Measurements from ENCODE around the gene DYNC2LI1.
"Not testable (repeated sequence)": the region's sequence is repeated elsewhere in the genome, so short reads cannot be mapped to it uniquely, and the experiment has no call there.

The DYNC2LI1 gene

DNA sequence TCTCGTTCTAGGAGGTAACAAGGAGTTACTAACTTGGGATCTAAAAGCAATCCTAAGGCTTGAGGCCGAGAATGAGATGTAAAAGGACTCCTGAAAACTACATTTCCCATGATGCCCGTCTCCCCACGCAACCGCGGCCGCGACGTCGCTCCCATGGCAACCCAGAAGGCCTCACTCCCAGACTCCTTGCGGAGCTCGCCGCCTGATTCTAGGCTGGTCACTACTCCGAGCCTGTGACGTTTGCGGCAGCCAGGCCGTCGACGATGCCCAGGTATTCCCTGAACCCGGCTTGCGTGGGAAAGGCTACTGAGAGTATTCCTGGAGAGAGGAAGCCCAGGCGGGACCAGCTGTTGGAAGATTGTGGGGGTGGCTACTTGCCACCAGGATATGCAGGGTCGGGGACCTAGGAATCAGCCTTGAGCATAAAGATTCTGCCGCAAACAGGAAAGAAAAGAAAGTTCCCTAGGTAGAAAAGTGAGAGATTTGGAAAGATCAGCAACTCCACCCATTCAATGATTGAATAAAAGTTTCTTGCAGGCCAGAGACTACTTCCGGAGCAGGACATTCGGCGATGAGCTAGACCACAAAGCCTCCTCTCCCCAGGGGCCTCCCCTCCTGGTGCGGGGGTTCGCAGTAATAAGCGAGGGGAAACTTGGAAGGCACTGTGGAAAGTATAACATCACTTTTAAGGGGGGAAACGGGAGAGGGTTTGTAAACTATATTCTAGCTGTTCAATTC, at the start of gene DYNC2LI1:
Gene DYNC2LI1 (plus strand): TSS at position 164 of the 738 bp plus-strand sequence. CDS start 100 bp downstream, at position 264.
- TF ChIP-seq, protein P1, sequence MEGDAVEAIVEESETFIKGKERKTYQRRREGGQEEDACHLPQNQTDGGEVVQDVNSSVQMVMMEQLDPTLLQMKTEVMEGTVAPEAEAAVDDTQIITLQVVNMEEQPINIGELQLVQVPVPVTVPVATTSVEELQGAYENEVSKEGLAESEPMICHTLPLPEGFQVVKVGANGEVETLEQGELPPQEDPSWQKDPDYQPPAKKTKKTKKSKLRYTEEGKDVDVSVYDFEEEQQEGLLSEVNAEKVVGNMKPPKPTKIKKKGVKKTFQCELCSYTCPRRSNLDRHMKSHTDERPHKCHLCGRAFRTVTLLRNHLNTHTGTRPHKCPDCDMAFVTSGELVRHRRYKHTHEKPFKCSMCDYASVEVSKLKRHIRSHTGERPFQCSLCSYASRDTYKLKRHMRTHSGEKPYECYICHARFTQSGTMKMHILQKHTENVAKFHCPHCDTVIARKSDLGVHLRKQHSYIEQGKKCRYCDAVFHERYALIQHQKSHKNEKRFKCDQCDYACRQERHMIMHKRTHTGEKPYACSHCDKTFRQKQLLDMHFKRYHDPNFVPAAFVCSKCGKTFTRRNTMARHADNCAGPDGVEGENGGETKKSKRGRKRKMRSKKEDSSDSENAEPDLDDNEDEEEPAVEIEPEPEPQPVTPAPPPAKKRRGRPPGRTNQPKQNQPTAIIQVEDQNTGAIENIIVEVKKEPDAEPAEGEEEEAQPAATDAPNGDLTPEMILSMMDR (IDR thresholded peaks at IDR 0.05; ENCODE audit: low read depth, low read length): no peak
- H3K4me3 ChIP-seq (ENCODE audit: low read depth, low read length): peak within 1 kb of the TSS; percentile 79

DNA sequence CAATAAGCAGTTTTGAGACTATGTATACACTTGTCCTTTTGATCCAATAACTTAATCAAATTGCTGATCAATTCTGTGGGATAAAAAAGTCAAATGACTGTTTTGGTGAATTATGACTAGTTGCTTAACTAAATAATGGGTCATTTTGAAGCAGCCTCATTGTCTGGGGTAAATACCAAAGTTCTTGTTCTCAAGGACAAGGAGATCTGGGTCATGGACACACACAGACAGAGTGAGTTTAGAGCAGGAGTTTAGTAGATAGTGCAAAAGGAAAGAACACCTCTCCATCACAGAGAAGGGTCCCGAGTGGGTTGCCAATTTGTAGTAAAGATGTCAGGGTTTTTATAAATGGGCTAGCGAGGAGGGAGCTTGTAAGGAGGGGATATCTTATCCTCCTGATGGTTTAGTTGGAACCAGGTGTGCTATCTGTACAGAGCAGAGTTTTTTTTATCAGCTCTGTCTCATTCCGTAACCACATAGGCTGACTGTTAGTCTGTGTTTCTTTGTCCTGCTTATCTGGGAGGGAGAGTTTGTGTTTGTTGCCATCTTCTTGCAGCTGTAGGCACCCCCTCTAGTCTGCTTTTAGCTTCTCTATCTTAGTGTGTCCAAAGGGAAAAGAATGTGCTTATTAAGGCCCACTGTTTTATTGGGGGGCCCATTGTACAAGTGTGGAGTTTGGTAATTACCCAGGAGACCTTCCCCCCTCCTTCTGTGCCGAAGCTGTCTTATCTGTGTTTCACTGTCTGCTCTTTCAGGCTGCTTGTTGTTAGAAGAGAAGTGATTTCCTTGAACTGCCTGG, 48.9 kb upstream of the DYNC2LI1 start:
- TF ChIP-seq, protein P1 (IDR thresholded peaks at IDR 0.05; ENCODE audit: low read depth, low read length): no peak
- no peak overlapping the region for H3K4me3 ChIP-seq (ENCODE audit: low read depth, low read length)

DNA sequence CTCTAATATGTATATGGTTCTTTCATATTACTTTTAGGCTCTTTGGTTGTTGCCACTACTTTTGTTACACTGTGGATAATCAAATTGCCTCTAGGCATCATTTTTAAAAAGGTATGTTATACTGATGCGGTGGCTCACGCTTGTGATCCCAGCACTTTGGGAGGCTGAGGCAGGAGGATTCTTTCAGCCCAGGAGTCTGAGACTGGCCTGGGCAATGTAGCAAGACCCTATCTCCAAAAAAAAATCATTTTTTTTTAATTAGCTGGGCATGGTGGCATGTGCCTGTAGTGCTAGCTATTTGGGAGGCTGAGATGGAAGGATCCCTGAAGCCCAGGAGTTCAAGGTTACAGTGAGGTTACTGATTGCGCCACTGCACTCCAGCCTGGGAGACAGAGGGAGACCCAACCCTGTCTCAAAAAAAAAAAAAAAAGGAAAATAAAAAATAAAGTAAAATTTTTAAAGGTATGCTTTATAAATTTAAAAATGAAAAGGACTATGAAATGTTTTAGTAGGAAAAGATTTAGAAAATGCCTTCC, 48.1 kb upstream of the DYNC2LI1 start:
- TF ChIP-seq, protein P1 (IDR thresholded peaks at IDR 0.05; ENCODE audit: low read depth, low read length): no peak
- no peak overlapping the region for H3K4me3 ChIP-seq (ENCODE audit: low read depth, low read length)

DNA sequence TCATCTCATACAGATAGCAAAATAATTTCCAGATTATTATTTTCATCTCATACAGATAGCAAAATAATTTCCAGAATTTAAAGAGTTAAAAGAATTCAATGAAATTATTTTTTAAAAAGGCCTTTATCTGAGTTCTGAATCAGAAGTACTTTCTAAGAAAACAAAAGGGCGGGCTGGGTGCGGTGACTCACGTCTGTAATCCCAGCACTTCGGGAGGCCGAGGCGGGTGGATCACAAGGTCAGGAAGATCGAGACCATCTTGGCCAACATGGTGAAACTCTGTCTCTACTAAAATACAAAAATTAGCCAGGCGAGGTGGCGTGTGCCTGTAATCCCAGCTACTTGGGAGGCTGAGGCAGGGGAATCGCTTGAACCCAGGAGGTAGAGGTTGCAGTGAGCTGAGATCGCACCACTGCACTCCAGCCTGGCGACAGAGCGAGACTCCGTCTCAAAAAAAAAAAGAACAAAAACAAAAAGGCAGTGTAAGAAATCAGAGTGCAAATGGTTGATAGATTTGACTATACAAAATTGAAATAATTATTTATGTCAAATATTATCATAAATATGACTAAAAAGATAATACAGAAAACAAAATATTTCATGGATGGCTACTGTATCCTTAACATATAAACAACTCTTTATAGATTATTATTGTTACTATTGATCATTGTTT, 46.7 kb upstream of the DYNC2LI1 start:
- not testable (repeated sequence) for H3K4me3 ChIP-seq (ENCODE audit: low read depth, low read length)

DNA sequence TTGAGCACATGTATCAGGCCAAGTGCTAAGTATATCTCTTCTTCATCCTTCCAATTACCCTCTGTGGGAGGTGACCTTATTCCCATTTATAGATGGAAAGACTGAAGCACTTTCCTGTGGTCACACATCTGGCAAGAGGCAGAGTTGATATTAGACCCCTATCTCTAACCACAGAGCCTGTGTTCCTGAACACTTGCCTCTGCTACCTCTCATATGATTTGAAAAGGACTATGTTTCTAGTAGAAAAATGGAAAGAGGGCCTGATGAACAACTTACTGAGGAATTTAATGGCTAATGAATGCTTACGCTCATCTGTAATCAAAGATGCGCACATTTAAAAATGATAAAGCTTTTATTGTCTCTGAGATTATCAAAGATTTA, 46.2 kb upstream of the DYNC2LI1 start:
- no peak overlapping the region for H3K4me3 ChIP-seq (ENCODE audit: low read depth, low read length)
- TF ChIP-seq, protein P1 (IDR thresholded peaks at IDR 0.05; ENCODE audit: low read depth, low read length): no peak

DNA sequence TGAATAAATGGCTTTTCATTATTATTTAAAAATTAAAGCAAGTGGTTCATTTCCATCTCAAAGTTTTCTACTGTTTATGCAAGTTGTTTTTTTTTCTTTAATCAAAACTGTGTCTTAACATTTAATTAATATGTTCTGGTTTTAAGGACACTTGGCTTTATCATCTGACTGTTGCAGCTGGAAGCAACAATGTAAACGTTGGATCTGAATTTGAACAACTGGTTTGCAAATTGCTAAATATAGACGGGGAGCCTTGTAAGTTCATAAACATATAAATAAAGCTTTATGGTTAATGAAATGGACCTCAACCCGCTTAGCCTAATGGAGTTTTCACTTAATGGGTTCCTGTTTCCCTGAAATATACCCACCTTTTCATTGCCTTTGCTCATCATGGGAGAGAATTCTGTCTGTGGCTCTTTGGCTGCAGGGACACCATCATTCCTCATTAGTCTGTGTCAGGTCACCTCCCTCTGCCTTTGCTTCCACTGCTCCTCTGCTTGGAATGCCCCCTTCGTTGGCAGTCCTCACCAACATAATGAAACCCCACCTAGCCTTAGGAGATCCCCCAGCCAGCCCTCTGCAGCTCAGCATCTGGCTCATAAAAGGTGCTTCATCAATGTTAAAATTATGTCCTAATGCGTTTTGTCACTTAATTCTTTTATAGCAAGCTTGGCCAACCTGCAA, 44.2 kb upstream of the DYNC2LI1 start:
- TF ChIP-seq, protein P1 (IDR thresholded peaks at IDR 0.05; ENCODE audit: low read depth, low read length): no peak
- H3K4me3 ChIP-seq (ENCODE audit: low read depth, low read length): no peak overlapping the region

DNA sequence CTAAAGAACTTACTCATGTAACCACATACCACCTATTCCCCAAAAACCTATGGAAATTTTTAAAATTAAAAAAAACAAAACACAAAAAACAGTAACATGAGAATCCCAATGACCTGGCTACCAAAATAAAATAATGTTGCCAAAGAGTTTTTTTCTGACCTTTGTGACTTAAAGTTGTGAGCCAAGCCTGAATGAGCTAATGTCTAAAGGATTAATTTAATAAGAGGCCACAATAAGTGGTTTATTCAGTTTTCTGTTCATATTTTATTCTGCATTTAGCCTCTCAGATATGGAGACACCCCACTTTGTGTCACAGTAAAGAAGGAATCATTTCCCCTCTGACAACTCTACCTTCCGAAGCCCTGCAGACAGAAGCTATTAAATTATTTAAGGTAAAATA, 42.6 kb upstream of the DYNC2LI1 start:
- TF ChIP-seq, protein P1 (IDR thresholded peaks at IDR 0.05; ENCODE audit: low read depth, low read length): no peak

More for the DNA sequence above, 42.6 kb upstream of the DYNC2LI1 start:
- H3K4me3 ChIP-seq (ENCODE audit: low read depth, low read length): no peak overlapping the region
